WTC11 (cell line): ENCODE measurements around the gene PPP1R3F.
"Not testable (repeated sequence)": the region's sequence is repeated elsewhere in the genome, so short reads cannot be mapped to it uniquely, and the experiment has no call there.

Source experiments
- ATF3 ChIP-seq: sonication (generic); formaldehyde crosslinking; conservative IDR thresholded peaks from 2 replicates; pipeline ENCODE4 v1.8.1; 2022; ENCODE audit warnings: mild to moderate bottlenecking, missing genetic modification reagents
- ELF4 ChIP-seq: sonication (generic); formaldehyde crosslinking; IDR thresholded peaks from 2 replicates; pipeline ENCODE4 v1.8.1; 2022; ENCODE audit warnings: low read depth, mild to moderate bottlenecking, moderate library complexity, missing genetic modification reagents
- FOXP4 ChIP-seq: sonication (generic); formaldehyde crosslinking; IDR thresholded peaks from 2 replicates; pipeline ENCODE4 v1.8.0; 2022; ENCODE audit warnings: mild to moderate bottlenecking, missing genetic modification reagents
- NFE2L1 ChIP-seq: sonication (generic); formaldehyde crosslinking; IDR thresholded peaks from 2 replicates; pipeline ENCODE4 v1.8.1; 2023; ENCODE audit warnings: missing genetic modification reagents
- NFYB ChIP-seq: sonication (generic); formaldehyde crosslinking; conservative IDR thresholded peaks from 2 replicates; pipeline ENCODE4 v1.8.0; 2022; ENCODE audit warnings: low read depth, missing genetic modification reagents
- RELA ChIP-seq: sonication (generic); formaldehyde crosslinking; IDR thresholded peaks from 2 replicates; pipeline ENCODE4 v1.8.1; 2022; ENCODE audit warnings: missing genetic modification reagents, mild to moderate bottlenecking, borderline replicate concordance
- TEAD1 ChIP-seq: sonication (generic); formaldehyde crosslinking; IDR thresholded peaks from 2 replicates; pipeline ENCODE4 v1.8.0; 2022; ENCODE audit warnings: mild to moderate bottlenecking, missing genetic modification reagents
- ZBTB21 ChIP-seq: sonication (generic); formaldehyde crosslinking; IDR thresholded peaks from 2 replicates; pipeline ENCODE4 v1.8.1; 2023; ENCODE audit warnings: mild to moderate bottlenecking, missing genetic modification reagents, borderline replicate concordance
- ZNF281 ChIP-seq: sonication (generic); formaldehyde crosslinking; IDR thresholded peaks from 2 replicates; pipeline ENCODE4 v1.8.0; 2023; ENCODE audit warnings: mild to moderate bottlenecking, missing genetic modification reagents
- ZNF423 ChIP-seq: fragments of 250-450 bp; sonication (Bioruptor Pico); IDR thresholded peaks from 2 replicates; pipeline ENCODE4 v2.1.2; 2022; ENCODE audit warnings: mild to moderate bottlenecking, moderate library complexity
- TF ChIP-seq, protein P1 (sequence below): fragments of 200-600 bp; IDR thresholded peaks from 2 replicates; pipeline ENCODE4 v1.8.0; 2022; ENCODE audit warnings: antibody characterized with exemption

- not testable (repeated sequence) for TF ChIP-seq ZBTB21 (CRISPR knock-in tag); NFE2L1 (CRISPR knock-in tag); ZNF423; NFYB (CRISPR knock-in tag); ZNF281 (CRISPR knock-in tag); ELF4 (CRISPR knock-in tag); ATF3 (CRISPR knock-in tag); FOXP4 (CRISPR knock-in tag); TEAD1 (CRISPR knock-in tag); RELA (CRISPR knock-in tag)
- TF ChIP-seq, protein P1, sequence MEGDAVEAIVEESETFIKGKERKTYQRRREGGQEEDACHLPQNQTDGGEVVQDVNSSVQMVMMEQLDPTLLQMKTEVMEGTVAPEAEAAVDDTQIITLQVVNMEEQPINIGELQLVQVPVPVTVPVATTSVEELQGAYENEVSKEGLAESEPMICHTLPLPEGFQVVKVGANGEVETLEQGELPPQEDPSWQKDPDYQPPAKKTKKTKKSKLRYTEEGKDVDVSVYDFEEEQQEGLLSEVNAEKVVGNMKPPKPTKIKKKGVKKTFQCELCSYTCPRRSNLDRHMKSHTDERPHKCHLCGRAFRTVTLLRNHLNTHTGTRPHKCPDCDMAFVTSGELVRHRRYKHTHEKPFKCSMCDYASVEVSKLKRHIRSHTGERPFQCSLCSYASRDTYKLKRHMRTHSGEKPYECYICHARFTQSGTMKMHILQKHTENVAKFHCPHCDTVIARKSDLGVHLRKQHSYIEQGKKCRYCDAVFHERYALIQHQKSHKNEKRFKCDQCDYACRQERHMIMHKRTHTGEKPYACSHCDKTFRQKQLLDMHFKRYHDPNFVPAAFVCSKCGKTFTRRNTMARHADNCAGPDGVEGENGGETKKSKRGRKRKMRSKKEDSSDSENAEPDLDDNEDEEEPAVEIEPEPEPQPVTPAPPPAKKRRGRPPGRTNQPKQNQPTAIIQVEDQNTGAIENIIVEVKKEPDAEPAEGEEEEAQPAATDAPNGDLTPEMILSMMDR = not testable (repeated sequence)
Measured at GRCh38 chrX:49331841-49332240, 62.2 kb downstream of the PPP1R3F start.
